GM18870 (cell line): ENCODE results near the gene OR8B3.
A peak's percentile ranks its signal among the peaks of the same experiment; 100 is the strongest.
"Not testable (repeated sequence)": the region's sequence is repeated elsewhere in the genome, so short reads cannot be mapped to it uniquely, and the experiment has no call there.

ENCODE experiments used
- ATAC-seq: cut with Tn5 transposase; IDR thresholded peaks from one replicate; pipeline ENCODE4 v1.9.1; 2021; ENCODE audit warnings: moderate library complexity; ENCODE audit not compliant: unreplicated experiment

The OR8B3 gene, protein sequence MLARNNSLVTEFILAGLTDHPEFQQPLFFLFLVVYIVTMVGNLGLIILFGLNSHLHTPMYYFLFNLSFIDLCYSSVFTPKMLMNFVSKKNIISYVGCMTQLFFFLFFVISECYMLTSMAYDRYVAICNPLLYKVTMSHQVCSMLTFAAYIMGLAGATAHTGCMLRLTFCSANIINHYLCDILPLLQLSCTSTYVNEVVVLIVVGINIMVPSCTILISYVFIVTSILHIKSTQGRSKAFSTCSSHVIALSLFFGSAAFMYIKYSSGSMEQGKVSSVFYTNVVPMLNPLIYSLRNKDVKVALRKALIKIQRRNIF

DNA sequence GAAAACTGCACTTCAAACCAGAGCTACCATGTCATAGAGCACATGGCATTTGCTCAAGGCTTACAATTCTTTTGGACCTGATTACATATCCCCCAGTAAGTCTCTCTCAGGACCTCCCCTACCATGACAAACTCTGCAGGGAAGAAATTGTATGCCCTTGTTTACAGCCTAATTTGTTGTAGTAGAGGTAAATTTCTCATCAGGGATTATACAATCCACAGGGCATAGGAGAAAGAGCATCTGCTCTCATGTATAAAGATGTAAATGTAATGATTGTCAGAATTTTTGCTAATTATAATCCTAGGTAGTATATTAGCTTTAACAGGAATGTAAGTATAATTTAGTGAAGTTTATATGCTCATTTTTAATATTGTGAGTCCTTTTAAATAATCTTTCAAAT is at the start of gene OR8B3:
Gene OR8B3 (minus strand): TSS at position 101 of the 400 bp plus-strand sequence. CDS start 1,673 bp downstream, outside the sequence.
- ATAC-seq: no peak

DNA sequence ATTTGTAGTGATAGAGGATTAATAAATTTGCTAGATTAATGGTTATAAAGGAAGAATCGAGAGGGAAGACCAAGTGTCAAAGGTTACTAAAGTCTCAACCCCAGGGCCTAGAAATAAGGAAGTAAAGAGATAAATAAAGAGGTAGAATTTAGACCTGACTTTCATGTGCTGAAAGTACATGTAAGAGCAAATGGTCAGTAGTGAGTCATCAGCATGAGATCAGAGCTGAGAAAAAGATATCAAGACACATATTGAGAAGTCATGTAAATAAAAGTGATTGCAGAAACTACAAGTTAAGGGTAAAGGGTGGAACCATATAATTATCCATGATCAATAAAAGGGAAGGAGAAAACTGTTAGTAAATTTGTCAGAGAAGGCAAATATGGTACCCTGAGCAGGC is 48.1 kb upstream of the OR8B3 start:
- ATAC-seq: no peak

DNA sequence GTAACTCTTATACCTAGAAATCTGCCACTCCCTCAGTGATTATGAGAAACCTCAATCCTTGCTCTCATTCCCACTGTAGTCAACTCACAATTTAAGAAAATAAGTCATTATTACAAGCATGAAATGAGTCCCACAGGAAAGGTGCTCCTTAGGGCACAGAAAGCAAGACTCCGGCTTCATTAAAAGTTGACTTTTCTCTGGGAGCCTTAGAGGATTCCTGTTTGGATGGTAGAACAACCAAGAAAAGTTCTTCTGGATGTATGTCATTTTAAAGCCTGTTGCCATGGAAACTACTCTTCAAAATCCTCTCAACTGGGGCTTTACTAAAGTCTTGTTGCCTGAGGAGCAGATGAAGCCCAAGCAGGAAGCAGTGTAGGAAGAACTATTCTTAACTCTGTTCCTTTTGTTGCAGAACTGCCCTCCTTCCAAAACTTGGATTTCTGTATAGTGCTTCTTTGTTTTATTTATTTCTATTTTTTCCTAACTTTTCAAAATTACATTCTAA is 46.9 kb upstream of the OR8B3 start, which contains the start of gene OR8B8:
Gene OR8B8 (minus strand): TSS at position 51 of the 505 bp plus-strand sequence. CDS start 4,611 bp downstream, outside the sequence.
- ATAC-seq: no peak

DNA sequence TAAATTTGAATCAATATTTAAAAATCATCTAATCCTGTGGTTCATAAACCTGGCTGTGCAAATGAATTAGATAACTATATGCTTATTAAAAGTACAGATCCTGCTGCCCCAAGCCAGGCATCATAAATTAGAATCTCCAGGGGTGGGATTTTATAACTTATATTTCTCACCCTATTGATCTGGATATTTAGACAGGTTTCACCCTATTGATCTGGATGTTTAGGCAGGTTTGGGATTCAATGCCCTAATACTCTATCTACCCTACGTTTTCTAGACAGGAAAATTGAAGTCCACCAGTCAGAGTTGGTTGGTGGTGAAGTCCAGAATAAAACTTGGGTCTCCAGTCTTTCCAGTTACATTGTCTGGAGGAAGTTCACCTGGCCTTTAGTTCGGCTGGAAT is 44.0 kb upstream of the OR8B3 start:
- no peak for ATAC-seq

DNA sequence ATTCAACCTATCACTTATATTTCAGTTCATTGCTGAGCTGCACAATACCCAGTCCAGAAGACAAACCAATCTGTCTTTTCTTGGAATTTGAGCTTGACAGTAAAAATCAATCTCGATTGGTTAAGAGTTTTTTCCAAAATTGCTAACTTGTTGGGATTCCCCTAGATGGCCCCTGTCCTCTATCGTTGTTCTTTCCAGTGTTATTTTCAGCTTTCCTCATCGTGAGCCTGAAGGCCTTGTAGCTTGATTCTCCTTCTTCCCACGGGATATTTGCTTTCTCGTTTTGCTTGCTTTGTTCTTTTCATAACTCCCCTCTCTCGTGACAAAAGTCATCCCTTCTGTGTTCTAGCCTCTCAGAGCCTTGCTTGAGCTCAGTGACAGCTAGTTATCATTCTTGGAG is 43.6 kb upstream of the OR8B3 start:
- ATAC-seq: no peak

DNA sequence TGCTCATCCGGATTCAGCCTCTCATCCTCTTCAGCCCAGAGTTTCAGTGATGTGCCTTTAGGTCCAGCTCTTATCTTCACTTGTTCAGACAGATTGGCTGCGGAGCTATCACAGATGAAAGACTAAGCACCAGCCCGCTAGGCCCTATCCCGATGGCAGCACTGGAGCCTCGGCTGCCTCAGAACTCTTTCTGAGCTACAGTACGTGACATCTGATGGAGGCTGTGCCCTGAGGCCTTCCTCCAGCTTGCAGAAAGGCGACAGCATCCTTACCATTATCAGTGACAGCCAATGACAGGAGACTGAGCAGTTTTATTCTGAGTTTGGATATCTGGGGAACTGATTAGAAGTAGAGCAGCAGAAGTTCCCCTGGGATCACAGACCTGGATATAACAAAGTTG is 42.7 kb upstream of the OR8B3 start:
- no peak for ATAC-seq

DNA sequence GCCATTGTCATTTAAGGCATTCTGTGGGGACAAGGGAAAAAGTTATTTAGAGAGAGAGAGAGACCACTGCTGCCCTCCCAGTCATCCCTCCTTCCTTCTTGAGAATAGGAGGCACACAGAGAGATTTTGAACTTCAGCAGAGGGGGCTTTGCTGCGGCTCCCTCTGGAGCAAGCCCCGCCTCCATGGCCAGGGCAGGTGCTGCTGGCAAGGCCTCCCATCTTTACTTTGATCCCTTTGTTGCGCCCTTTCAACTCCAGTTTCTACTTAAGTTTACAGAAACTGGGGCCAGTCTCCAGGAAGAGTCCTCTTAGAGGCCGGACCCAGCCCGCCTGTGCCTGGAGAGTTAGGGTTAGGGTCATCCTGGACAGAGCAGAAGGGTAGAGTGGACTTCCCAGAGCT is 42.3 kb upstream of the OR8B3 start:
- no peak for ATAC-seq

DNA sequence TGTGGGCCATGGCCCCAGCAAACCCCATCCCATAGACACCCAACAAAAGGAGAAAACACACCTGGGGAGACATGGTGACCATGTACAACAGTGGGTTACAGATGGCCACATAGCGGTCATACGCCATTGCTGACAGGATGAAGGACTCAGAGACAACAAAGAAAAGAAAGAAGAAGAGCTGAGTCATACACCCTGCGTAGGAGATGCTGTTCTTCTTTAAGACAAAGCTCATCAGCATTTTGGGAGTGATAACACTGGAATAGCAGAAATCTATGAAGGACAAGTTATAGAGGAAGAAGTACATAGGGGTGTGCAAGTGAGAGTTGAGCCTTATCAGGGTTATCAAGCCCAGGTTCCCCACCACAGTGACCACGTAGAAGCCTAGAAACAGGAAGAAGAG is 41.8 kb upstream of the OR8B3 start:
- no peak for ATAC-seq

DNA sequence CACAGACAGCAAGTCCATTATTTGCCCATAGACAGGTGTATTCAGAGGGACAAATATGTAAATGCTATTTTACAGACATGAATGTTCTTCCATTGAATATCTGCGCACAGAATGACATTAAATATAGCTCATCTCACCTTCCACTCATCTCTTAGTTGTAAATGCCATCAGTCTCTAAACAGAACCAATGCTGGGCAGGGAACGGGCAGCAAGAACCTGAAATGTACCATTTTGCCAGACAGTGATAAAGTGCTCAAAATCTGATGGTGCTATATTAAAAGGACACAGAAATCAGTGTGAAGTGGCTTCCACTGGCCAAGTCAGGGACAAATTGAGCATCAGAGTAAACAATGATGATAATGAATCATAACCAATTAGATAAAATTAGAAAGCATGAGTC is 35.9 kb upstream of the OR8B3 start:
- no peak for ATAC-seq

DNA sequence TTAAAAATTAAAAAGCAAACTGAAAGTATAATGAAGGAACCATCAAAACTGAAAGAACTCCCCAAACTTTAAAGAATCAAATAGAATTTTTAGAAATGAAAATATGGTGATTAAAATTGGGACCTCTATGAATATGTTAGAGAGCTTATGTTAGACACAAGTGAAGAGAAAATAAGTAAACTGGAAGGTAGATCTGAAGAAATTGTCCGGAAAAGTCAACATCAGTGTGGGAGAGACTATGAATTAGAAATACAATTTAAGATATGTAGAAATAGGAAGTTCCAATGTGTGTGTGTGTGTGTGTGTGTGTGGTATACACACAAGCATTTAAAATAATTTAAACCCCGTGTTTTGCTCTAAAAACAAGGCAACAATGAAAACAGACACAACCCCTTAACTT is 30.8 kb upstream of the OR8B3 start:
- ATAC-seq: no peak

DNA sequence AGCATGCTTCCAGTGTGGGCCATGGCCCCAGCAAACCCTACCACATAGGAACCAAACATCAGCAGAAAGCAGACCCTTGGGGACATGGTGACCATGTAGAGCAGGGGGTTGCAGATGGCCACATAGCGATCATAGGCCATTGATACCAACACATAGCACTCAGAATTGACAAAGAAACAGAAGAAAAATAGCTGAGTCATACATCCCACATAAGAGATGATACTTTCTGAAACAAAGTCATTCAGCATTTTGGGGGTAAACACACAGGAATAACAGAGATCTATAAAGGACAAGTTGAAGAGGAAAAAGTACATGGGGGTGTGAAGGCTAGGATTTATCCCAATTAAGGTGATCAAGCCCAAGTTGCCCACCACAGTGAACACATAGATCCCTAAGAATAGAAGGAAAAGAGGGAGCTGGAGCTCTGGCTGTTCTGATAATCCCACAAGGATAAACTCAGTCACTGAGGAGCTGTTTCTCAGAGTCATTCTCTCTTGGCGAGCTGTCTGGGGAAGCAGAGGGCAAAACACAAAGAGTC is 25.6 kb upstream of the OR8B3 start, which contains the start of gene OR8B4:
Gene OR8B4 (minus strand): TSS at position 488 of the 538 bp plus-strand sequence. CDS start 0 bp downstream, at position 488.
- no peak for ATAC-seq

DNA sequence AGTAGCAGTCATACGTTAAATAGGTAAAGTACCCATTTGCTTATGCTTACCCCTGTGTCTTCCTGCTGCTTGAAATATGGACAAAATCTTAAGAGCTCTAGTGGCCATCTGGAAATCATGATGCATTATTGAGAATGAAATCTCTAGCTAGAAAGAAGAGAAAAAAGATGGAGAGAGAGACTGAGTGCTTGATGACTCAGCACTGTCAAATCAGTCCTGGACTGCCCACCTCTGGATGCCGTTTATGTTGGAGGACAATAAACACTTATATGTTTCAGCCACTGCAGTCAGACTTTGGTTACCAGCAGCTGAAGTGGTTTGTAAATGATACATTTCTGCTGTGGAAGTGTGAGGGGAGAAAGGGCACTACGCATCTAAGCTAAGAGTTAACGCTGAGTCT is 22.2 kb upstream of the OR8B3 start:
- no peak for ATAC-seq

DNA sequence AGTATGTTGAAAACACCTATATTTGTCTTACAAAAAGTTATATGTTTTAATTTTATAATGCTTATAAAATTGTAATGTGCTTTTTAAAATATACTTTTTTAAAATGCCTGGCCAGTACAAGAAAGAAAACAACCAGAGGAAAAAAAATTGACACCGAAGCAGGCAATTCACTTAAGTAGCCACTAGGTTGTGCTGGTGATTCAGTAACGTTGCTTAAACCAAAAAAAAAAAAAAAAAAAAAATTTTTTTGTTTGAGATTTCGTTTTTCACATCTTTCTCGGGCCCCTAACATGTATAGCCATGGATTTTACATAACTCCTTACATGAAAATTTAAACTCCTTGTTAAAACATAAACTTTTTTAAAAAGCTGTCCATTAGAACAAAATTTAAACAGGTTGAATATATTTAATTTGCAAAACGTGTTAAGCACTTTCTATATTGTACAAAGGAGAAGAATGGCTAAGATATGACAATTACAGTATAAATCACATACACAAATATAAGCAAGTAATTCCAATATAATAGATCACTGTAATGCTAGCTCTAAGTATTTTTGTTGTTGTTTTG is 16.6 kb upstream of the OR8B3 start:
- no peak for ATAC-seq

DNA sequence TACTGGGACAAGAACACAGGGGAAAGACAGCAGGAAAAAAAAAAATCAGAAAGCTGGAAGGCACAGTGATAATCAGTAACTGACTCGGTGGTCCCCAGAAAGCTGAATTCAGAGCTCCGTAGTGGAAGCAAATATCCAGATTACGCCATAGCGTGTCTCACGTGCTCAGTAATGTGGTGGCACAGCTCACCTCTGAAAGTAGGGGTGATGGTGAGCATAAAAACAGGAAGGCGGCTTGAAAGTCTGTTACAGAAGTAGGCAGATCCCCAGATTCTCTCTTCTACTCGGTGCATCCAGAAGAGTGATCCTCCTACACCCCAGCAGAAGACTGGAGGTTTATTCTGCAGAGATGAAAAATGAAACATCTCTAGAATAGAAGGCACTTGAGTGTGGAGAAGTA is 11.1 kb upstream of the OR8B3 start:
- ATAC-seq: no peak

DNA sequence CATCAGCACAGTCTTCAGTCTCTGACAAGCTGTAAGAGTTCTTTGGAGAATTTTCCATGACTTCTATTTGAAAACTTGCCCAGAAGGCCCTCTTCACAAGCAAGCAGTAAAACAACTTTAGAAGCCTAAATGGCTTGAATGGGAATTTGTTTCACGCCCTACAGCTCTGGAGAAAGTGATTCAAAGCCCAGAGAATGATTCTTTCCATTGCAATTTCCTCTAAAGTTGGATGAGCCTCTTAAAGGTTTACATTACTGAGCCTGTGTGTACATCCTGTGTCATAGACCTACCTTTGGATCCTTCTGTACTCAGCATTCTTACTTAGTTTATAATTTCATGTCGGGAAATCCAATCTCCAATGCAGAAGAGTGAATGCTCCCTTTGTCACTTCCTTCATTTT is 6.8 kb upstream of the OR8B3 start:
- no peak for ATAC-seq

DNA sequence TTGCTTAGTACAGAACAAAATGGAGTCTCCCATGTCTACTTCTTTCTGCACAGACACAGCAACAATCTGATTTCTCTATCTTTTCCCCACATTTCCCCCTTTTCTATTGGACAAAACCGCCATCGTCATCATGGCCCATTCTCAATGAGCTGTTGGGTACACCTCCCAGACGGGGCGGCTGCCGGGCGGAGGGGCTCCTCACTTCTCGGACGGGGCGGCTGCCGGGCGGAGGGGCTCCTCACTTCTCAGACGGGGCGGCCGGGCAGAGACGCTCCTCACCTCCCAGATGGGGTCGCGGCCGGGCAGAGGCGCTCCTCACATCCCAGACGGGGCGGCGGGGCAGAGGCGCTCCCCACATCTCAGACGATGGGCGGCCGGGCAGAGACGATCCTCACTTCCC is 4.4 kb upstream of the OR8B3 start:
- ATAC-seq: not testable (repeated sequence)

DNA sequence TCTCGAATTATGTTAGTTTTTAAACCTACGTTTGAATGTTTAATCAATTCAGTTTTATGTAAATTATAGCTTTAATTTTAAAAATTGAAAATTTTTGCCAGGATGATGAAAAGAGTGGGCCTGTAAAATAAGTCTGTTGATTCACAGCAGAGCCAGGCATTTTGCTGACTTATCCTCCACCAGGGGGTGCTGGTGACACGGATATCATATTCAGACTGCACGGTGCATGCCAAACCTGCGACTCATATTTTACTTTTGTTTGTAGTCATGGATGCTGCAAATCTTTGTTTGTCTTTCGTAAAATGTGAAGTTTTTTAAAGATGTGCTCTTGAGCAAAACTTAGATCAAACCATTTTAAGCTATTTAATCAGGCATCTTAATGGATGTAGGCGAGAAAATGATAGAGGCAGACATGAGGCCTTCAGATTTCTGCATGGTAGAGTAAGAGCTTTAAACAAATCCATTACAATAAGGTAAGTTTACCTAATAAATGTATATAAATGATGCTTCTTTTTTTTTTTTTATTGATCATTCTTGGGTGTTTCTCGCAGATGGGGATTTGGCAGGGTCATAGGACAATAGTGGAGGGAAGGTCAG is 3.6 kb upstream of the OR8B3 start:
- peak; percentile 83 for ATAC-seq

DNA sequence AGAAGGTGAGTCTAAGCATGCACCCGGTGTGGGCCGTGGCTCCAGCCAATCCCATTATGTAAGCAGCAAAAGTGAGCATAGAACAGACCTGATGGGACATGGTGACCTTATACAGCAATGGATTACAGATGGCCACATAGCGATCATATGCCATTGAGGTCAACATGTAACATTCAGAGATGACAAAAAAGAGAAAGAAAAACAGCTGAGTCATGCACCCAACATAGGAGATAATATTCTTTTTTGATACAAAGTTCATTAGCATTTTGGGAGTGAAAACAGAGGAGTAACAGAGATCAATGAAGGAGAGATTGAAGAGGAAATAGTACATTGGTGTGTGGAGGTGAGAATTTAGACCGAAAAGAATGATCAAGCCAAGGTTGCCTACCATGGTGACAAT is 2.0 kb downstream of the OR8B3 start:
- not testable (repeated sequence) for ATAC-seq

DNA sequence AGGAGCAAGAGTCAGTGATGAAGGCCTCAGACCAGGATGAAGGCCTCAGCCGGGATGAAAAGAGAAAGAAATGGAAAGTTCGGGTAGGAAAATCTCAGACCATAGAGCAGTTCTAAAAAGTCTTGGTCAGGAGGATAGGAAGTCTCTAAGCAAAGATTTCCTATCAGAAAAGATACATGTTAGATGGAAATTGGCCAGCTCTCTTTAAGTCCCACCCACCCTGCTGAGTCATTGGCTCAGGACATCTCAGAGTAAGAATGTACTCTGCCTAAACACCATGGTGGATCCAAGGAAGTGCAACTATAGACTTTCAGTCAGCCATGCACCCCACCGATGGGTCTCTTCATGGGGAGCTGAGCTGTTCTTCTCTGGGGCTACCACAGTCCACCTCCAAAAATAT is 4.4 kb downstream of the OR8B3 start:
- ATAC-seq: no peak

DNA sequence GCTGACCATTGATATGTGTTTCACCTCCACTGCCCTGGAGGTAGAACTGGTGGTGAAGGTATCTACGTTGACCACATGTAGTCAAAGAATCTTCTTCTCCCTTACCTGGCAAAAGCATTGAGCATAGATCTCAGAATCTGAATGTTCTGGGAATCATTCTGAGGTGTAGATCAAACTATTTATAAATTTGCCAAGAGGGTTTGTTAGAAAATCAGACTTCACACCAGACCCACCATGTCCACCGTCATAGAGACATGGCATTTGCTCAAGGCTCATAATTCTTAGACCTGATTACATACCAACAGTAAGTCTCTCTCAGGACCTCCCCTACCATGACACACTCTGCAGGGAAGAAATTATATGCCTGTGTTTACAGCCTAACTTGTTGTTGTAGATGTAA is 14.4 kb downstream of the OR8B3 start, which contains the start of gene OR8B2:
Gene OR8B2 (minus strand): TSS at position 101 of the 400 bp plus-strand sequence. CDS start 1,156 bp downstream, outside the sequence.
- no peak for ATAC-seq

DNA sequence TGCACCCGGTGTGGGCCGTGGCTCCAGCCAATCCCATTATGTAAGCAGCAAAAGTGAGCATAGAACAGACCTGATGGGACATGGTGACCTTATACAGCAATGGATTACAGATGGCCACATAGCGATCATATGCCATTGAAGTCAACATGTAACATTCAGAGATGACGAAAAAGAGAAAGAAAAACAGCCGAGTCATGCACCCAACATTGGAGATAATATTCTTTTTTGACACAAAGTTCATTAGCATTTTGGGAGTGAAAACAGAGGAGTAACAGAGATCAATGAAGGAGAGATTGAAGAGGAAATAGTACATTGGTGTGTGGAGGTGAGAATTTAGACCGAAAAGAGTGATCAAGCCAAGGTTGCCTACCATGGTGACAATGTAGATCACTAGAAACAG is 16.0 kb downstream of the OR8B3 start:
- not testable (repeated sequence) for ATAC-seq

DNA sequence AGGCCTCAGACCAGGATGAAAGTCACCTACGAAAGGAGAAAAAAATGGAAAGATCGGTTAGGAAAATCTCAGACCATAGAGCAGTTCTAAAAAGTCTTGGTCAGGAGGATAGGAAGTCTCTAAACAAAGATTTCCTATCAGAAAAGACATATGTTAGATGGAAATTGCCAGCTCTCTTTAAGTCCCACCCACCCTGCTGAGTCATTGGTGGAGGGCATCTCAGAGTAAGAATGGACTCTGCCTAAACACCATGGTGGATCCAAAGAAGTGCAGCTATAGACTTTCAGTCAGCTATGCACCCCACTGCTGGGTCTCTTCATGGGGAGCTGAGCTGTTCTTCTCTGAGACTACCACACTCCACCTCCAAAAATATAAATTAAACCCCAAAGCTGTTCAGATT is 18.2 kb downstream of the OR8B3 start:
- no peak for ATAC-seq
